K562 (cell line): Measurements from ENCODE around the gene MADCAM1. TPM values are rescaled to one million over a fixed set of nuclear protein-coding genes. Genes with fewer than 3 reads are reported as not detected.

ENCODE experiments used
- ARHGAP35 ChIP-seq: fragments of 450-650 bp; IDR thresholded peaks from 2 replicates; pipeline ENCODE4 v1.6.1; 2018; ENCODE audit not compliant: partially characterized antibody
- CEBPB ChIP-seq: fragments of 450-650 bp; IDR thresholded peaks from 2 replicates; pipeline ENCODE4 v1.6.1; 2016; ENCODE audit warnings: missing genetic modification characterization, missing compliant biosample characterization
- CSDE1 ChIP-seq, 2 experiments: fragments of 450-650 bp; IDR thresholded peaks; 2 replicates each; pipeline ENCODE4 v1.6.1; 2016; ENCODE audit warnings: mild to moderate bottlenecking in 1 of 2
- FOSL1 ChIP-seq: fragments of 200-800 bp; sonication (Bioruptor generic); conservative IDR thresholded peaks from 2 replicates; pipeline ENCODE4 v1.6.1; 2016; ENCODE audit warnings: missing genetic modification characterization, missing compliant biosample characterization
- FUS ChIP-seq: fragments of 200-400 bp; formaldehyde crosslinking; optimal IDR thresholded peaks from 2 replicates; pipeline ENCODE3; 2017; ENCODE audit warnings: low read depth, low read length
- MCM3 ChIP-seq: fragments of 450-650 bp; IDR thresholded peaks from 2 replicates; pipeline ENCODE4 v1.6.1; 2016
- NBN ChIP-seq: fragments of 450-650 bp; IDR thresholded peaks from 2 replicates; pipeline ENCODE4 v1.6.1; 2016; ENCODE audit warnings: low read depth, mild to moderate bottlenecking
- NFE2 ChIP-seq: IDR thresholded peaks from 2 replicates; pipeline ENCODE4 v1.6.1; 2014; ENCODE audit warnings: antibody characterized with exemption, low read depth
- TCF3 ChIP-seq: sonication (generic); formaldehyde crosslinking; IDR thresholded peaks from 2 replicates; pipeline ENCODE4 v1.4.0; 2020; ENCODE audit warnings: mild to moderate bottlenecking, missing genetic modification reagents
- TFAM ChIP-seq: fragments of 250-450 bp; sonication (Bioruptor Pico); conservative IDR thresholded peaks from 2 replicates; pipeline ENCODE4 v1.5.0; 2021; ENCODE audit warnings: mild to moderate bottlenecking, moderate library complexity
- ZFP30 ChIP-seq: fragments of 250-450 bp; sonication (Bioruptor Pico); IDR thresholded peaks from 2 replicates; pipeline ENCODE4 v1.8.0; 2022; ENCODE audit warnings: moderate library complexity, mild to moderate bottlenecking, inconsistent platforms, borderline replicate concordance
- ZNF77 ChIP-seq: fragments of 250-450 bp; sonication (Bioruptor Pico); IDR thresholded peaks from 2 replicates; pipeline ENCODE4 v1.5.0; 2020
- polyA plus RNA-seq, 8 experiments: library from polyadenylated mRNA; depleted of rRNA in 4 of 8; stranded (reverse) in 5 of 8; unstranded in 3 of 8; fragments of >200 nt; fragmentation: Nextera tagmentation in 2 of 8; fragmentation: Illumina TruSeq in 1 of 8; extraction: Ambion mirVana in 2 of 8; extraction: Trizol in 1 of 8; gene quantifications; 2 replicates each; pipeline versions ENCODE4 v1.2.1 to v1.2.3, GENCODE V29; 2011 to 2014; ENCODE audit warnings: inconsistent platforms in 1 of 8, missing spikeins in 1 of 8
- total RNA-seq, 7 experiments: library from RNA; depleted of rRNA in 6 of 7; stranded (reverse); fragments of >200 nt in 6 of 7; fragmentation: Illumina TruSeq in 2 of 7; extraction: Trizol in 2 of 7; gene quantifications; 2 replicates each; pipeline versions ENCODE4 v1.2.1 to v1.2.3, GENCODE V29; 2011 to 2021; ENCODE audit warnings: low replicate concordance in 1 of 7
- TF ChIP-seq, protein P1 (sequence below): fragments of 450-650 bp; IDR thresholded peaks from 2 replicates; pipeline ENCODE4 v1.7.0; 2016; ENCODE audit warnings: borderline replicate concordance
- TF ChIP-seq, protein P2 (sequence below): fragments of 250-450 bp; sonication (Bioruptor Pico); IDR thresholded peaks from 2 replicates; pipeline ENCODE4 v1.4.0; 2020; ENCODE audit warnings: mild to moderate bottlenecking, moderate library complexity
- TF ChIP-seq, protein P3 (sequence below): fragments of 450-650 bp; IDR thresholded peaks from 2 replicates; pipeline ENCODE4 v1.6.1; 2016; ENCODE audit warnings: antibody characterized with exemption
- TF ChIP-seq, protein P4 (sequence below): fragments of 250-450 bp; sonication (Bioruptor Pico); IDR thresholded peaks from 2 replicates; pipeline ENCODE4 v1.8.0; 2021; ENCODE audit warnings: borderline replicate concordance, mild to moderate bottlenecking, moderate library complexity; ENCODE audit not compliant: poor library complexity, severe bottlenecking
- TF ChIP-seq, protein P5 (sequence below): IDR thresholded peaks from 3 replicates; pipeline ENCODE4 v1.6.1; 2011; ENCODE audit warnings: borderline replicate concordance, mild to moderate bottlenecking, moderate library complexity; ENCODE audit not compliant: insufficient read length; ENCODE audit errors: extremely low read depth
- TF ChIP-seq, protein P6 (sequence below): sonication (generic); formaldehyde crosslinking; IDR thresholded peaks from 2 replicates; pipeline ENCODE4 v1.8.1; 2023; ENCODE audit warnings: mild to moderate bottlenecking, missing genetic modification reagents

MADCAM1 gene
- total and polyA plus RNA-seq, 9 of the 15 experiments (the other 6 are each of a cell fraction or from before 2014, with no cell fraction given), result 0.09 to 0.36 (median 0.09) TPM; not detected in 6

DNA sequence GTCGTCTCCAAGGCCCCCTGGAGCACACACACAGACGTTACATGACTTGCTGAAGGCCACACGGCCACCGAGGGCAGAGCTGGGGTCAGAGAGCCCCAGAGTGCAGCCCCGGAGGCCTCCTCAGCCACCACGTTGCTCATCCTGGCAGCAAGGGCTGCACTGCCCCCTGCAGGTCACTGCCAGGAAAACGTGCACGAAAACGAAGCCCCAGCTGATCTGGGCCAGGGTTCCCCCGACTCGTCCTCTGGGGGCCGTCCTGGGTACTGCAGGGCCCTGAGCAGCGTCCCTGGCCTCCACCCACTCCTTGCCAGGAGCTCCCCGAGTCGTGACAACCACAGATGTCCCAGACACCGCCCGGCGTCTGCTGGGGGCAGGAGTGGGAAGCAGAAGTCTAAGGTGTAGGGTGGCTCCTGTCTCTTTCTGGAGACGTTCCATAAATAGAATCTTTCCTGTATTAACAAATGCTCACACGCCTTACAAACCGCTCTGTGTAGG is 14.4 kb downstream of the MADCAM1 start (continued):
- TF ChIP-seq, protein P1, sequence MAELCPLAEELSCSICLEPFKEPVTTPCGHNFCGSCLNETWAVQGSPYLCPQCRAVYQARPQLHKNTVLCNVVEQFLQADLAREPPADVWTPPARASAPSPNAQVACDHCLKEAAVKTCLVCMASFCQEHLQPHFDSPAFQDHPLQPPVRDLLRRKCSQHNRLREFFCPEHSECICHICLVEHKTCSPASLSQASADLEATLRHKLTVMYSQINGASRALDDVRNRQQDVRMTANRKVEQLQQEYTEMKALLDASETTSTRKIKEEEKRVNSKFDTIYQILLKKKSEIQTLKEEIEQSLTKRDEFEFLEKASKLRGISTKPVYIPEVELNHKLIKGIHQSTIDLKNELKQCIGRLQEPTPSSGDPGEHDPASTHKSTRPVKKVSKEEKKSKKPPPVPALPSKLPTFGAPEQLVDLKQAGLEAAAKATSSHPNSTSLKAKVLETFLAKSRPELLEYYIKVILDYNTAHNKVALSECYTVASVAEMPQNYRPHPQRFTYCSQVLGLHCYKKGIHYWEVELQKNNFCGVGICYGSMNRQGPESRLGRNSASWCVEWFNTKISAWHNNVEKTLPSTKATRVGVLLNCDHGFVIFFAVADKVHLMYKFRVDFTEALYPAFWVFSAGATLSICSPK, result no peak
- peak; percentile 53; the same call in 1 of the 2 replicates for TF ChIP-seq TCF3
- TF ChIP-seq ZNF77 (CRISPR knock-in tag), result no peak
- TF ChIP-seq, protein P2, sequence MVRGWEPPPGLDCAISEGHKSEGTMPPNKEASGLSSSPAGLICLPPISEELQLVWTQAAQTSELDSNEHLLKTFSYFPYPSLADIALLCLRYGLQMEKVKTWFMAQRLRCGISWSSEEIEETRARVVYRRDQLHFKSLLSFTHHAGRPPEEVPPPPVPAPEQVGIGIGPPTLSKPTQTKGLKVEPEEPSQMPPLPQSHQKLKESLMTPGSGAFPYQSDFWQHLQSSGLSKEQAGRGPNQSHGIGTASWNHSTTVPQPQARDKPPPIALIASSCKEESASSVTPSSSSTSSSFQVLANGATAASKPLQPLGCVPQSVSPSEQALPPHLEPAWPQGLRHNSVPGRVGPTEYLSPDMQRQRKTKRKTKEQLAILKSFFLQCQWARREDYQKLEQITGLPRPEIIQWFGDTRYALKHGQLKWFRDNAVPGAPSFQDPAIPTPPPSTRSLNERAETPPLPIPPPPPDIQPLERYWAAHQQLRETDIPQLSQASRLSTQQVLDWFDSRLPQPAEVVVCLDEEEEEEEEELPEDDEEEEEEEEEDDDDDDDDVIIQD (CRISPR knock-in tag), result no peak
- no peak for TF ChIP-seq ZFP30 (CRISPR knock-in tag)
- no peak for TF ChIP-seq FOSL1 (tag)
- no peak for TF ChIP-seq CEBPB (tag)
- TF ChIP-seq, protein P3, sequence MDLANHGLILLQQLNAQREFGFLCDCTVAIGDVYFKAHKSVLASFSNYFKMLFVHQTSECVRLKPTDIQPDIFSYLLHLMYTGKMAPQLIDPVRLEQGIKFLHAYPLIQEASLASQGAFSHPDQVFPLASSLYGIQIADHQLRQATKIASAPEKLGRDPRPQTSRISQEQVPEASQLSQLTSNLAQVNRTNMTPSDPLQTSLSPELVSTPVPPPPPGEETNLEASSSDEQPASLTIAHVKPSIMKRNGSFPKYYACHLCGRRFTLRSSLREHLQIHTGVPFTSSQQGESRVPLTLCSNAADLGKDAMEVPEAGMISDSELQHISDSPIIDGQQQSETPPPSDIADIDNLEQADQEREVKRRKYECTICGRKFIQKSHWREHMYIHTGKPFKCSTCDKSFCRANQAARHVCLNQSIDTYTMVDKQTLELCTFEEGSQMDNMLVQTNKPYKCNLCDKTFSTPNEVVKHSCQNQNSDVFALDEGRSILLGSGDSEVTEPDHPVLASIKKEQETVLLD, result no peak
- TF ChIP-seq FUS, result no peak
- TF ChIP-seq, protein P4, sequence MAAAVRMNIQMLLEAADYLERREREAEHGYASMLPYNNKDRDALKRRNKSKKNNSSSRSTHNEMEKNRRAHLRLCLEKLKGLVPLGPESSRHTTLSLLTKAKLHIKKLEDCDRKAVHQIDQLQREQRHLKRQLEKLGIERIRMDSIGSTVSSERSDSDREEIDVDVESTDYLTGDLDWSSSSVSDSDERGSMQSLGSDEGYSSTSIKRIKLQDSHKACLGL, result no peak
- no peak for TF ChIP-seq ARHGAP35
- TF ChIP-seq, protein P5, sequence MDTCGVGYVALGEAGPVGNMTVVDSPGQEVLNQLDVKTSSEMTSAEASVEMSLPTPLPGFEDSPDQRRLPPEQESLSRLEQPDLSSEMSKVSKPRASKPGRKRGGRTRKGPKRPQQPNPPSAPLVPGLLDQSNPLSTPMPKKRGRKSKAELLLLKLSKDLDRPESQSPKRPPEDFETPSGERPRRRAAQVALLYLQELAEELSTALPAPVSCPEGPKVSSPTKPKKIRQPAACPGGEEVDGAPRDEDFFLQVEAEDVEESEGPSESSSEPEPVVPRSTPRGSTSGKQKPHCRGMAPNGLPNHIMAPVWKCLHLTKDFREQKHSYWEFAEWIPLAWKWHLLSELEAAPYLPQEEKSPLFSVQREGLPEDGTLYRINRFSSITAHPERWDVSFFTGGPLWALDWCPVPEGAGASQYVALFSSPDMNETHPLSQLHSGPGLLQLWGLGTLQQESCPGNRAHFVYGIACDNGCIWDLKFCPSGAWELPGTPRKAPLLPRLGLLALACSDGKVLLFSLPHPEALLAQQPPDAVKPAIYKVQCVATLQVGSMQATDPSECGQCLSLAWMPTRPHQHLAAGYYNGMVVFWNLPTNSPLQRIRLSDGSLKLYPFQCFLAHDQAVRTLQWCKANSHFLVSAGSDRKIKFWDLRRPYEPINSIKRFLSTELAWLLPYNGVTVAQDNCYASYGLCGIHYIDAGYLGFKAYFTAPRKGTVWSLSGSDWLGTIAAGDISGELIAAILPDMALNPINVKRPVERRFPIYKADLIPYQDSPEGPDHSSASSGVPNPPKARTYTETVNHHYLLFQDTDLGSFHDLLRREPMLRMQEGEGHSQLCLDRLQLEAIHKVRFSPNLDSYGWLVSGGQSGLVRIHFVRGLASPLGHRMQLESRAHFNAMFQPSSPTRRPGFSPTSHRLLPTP, result no peak
- TF ChIP-seq MCM3, result no peak
- no peak for TF ChIP-seq TFAM (CRISPR knock-in tag)
- TF ChIP-seq, protein P6, sequence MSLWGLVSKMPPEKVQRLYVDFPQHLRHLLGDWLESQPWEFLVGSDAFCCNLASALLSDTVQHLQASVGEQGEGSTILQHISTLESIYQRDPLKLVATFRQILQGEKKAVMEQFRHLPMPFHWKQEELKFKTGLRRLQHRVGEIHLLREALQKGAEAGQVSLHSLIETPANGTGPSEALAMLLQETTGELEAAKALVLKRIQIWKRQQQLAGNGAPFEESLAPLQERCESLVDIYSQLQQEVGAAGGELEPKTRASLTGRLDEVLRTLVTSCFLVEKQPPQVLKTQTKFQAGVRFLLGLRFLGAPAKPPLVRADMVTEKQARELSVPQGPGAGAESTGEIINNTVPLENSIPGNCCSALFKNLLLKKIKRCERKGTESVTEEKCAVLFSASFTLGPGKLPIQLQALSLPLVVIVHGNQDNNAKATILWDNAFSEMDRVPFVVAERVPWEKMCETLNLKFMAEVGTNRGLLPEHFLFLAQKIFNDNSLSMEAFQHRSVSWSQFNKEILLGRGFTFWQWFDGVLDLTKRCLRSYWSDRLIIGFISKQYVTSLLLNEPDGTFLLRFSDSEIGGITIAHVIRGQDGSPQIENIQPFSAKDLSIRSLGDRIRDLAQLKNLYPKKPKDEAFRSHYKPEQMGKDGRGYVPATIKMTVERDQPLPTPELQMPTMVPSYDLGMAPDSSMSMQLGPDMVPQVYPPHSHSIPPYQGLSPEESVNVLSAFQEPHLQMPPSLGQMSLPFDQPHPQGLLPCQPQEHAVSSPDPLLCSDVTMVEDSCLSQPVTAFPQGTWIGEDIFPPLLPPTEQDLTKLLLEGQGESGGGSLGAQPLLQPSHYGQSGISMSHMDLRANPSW (CRISPR knock-in tag), result no peak
- peak; percentile 22; the same call in 1 of the 2 replicates for TF ChIP-seq NBN
- TF ChIP-seq NFE2, result no peak
- TF ChIP-seq CSDE1 (IDR thresholded peaks at IDR 0.05), result no peak; a peak in 1 of 4 replicates
